IMR-90 (cell line): Measurements from ENCODE around the gene APP. TPM values are rescaled to one million over a fixed set of nuclear protein-coding genes. Genes with fewer than 3 reads are reported as not detected.

Source experiments
- ATAC-seq: fragments of 200-7000 bp; cut with Tn5 transposase; 2 replicates; pipeline ENCODE4 v1.9.1; 2020; ENCODE audit warnings: low read depth, mild to moderate bottlenecking, moderate library complexity
- BruUV-seq: library from RNA; stranded (reverse); fragments of 400-500 nt; replicated peaks from 2 replicates; lab custom pipeline; 2021; lab: Mats Ljungman, UMichigan
- CTCF ChIA-PET: fragments of 300-600 bp; formaldehyde crosslinking; extraction: SDS; loops from one replicate; lab custom pipeline; 2021; ENCODE audit warnings: antibody characterized with exemption; lab: Yijun Ruan, JAX
- POLR2A ChIA-PET: fragments of 300-600 bp; sonication (Branson Sonifier 250); formaldehyde crosslinking; loops from one replicate; lab custom pipeline; 2022; ENCODE audit warnings: antibody characterized with exemption; ENCODE audit not compliant: unreplicated experiment; lab: Charles Lee
- DNase-seq: peaks from one replicate; pipeline ENCODE4 v3.0.0; 2013
- H2AFZ ChIP-seq: replicated peaks from 2 replicates; pipeline ENCODE3; 2013; ENCODE audit warnings: low read length, mild to moderate bottlenecking; ENCODE audit not compliant: poor library complexity
- H2AK5ac ChIP-seq: 2 replicates; pipeline ENCODE4 v1.6.1; 2013; ENCODE audit warnings: low read depth, low read length, inconsistent platforms
- H2AK9ac ChIP-seq: replicated peaks from 2 replicates; pipeline ENCODE3; 2013; ENCODE audit warnings: mild to moderate bottlenecking, low read depth, low read length, moderate library complexity; ENCODE audit not compliant: poor library complexity
- H2BK120ac ChIP-seq: 2 replicates; pipeline ENCODE4 v1.6.1; 2013; ENCODE audit warnings: low read depth, low read length, inconsistent platforms
- H2BK15ac ChIP-seq: 3 replicates; pipeline ENCODE4 v1.6.1; 2013; ENCODE audit warnings: low read depth, low read length, inconsistent platforms
- H2BK20ac ChIP-seq: 2 replicates; pipeline ENCODE4 v1.6.1; 2013; ENCODE audit warnings: low read depth, mild to moderate bottlenecking, inconsistent platforms, low read length, moderate library complexity
- H2BK5ac ChIP-seq: 2 replicates; pipeline ENCODE4 v1.6.1; 2013; ENCODE audit warnings: mild to moderate bottlenecking, low read depth, low read length, inconsistent platforms; ENCODE audit not compliant: poor library complexity, severe bottlenecking
- H3K14ac ChIP-seq: replicated peaks from 2 replicates; pipeline ENCODE4 v1.6.1; 2013; ENCODE audit warnings: low read depth, low read length, inconsistent platforms
- H3K18ac ChIP-seq: 2 replicates; pipeline ENCODE4 v1.6.1; 2013; ENCODE audit warnings: low read depth, low read length, control low read depth
- H3K23ac ChIP-seq: 2 replicates; pipeline ENCODE4 v1.6.1; 2013; ENCODE audit warnings: low read depth, low read length, inconsistent platforms
- H3K27ac ChIP-seq: 2 replicates; pipeline ENCODE4 v1.5.1; 2013; ENCODE audit warnings: mild to moderate bottlenecking, control low read depth, low read length; ENCODE audit not compliant: insufficient read depth
- H3K27me3 ChIP-seq: 2 replicates; pipeline ENCODE4 v1.6.1; 2013; ENCODE audit warnings: low read length; ENCODE audit not compliant: control insufficient read depth, insufficient read depth
- H3K36me3 ChIP-seq: 2 replicates; pipeline ENCODE4 v1.6.1; 2013; ENCODE audit warnings: low read length, mixed read lengths; ENCODE audit not compliant: control insufficient read depth, insufficient read depth
- H3K4ac ChIP-seq: 2 replicates; pipeline ENCODE4 v1.6.1; 2013; ENCODE audit warnings: low read depth, low read length, inconsistent platforms
- H3K4me1 ChIP-seq: 2 replicates; pipeline ENCODE4 v1.6.1; 2013; ENCODE audit warnings: low read length, mixed read lengths; ENCODE audit not compliant: control insufficient read depth, insufficient read depth
- H3K4me2 ChIP-seq: 2 replicates; pipeline ENCODE4 v1.6.1; 2013; ENCODE audit warnings: low read depth, mild to moderate bottlenecking, control low read depth, low read length, moderate library complexity
- H3K4me3 ChIP-seq: 2 replicates; pipeline ENCODE4 v1.5.1; 2013; ENCODE audit warnings: low read depth, mild to moderate bottlenecking, control low read depth, low read length, moderate library complexity; ENCODE audit not compliant: insufficient read depth
- H3K56ac ChIP-seq: 2 replicates; pipeline ENCODE4 v1.6.1; 2013; ENCODE audit warnings: low read length, inconsistent platforms; ENCODE audit not compliant: insufficient read depth; ENCODE audit errors: extremely low read depth
- H3K79me1 ChIP-seq, 2 experiments: 2 replicates each; pipeline ENCODE4 v1.6.1; 2013; ENCODE audit warnings: low read length in 2 of 2, inconsistent platforms in 1 of 2, low read depth in 1 of 2
- H3K9ac ChIP-seq: 2 replicates; pipeline ENCODE4 v1.6.1; 2013; ENCODE audit warnings: low read depth, low read length, control low read depth
- H3K9me1 ChIP-seq: 2 replicates; pipeline ENCODE4 v1.6.1; 2013; ENCODE audit warnings: low read length, inconsistent platforms; ENCODE audit not compliant: insufficient read depth
- H3K9me3 ChIP-seq: 2 replicates; pipeline ENCODE4 v1.6.1; 2013; ENCODE audit warnings: low read length; ENCODE audit not compliant: control insufficient read depth, insufficient read depth
- H4K20me1 ChIP-seq: 2 replicates; pipeline ENCODE4 v1.6.1; 2013; ENCODE audit warnings: low read length, inconsistent platforms; ENCODE audit not compliant: insufficient read depth
- H4K5ac ChIP-seq: 2 replicates; pipeline ENCODE4 v1.6.1; 2013; ENCODE audit warnings: mild to moderate bottlenecking, low read depth, low read length, control low read depth
- H4K8ac ChIP-seq, 2 experiments: 2 replicates each; pipeline ENCODE4 v1.6.1; 2013; ENCODE audit warnings: low read depth in 2 of 2, low read length in 2 of 2, control low read depth in 1 of 2, inconsistent platforms in 1 of 2
- H4K91ac ChIP-seq: 2 replicates; pipeline ENCODE4 v1.6.1; 2013; ENCODE audit warnings: low read depth, low read length, inconsistent platforms; ENCODE audit not compliant: insufficient read depth
- BHLHE40 ChIP-seq: fragments of 150-350 bp; IDR thresholded peaks from 2 replicates; pipeline ENCODE4 v1.6.1; 2016; ENCODE audit warnings: mild to moderate bottlenecking, low read depth, low read length
- POLR2A ChIP-seq: IDR thresholded peaks from 2 replicates; pipeline ENCODE4 v1.6.1; 2012; ENCODE audit warnings: mild to moderate bottlenecking, low read depth, low read length
- RAD21 ChIP-seq: IDR thresholded peaks from 2 replicates; pipeline ENCODE4 v1.6.1; 2012; ENCODE audit warnings: low read length, improper control_type of control experiment
- USF2 ChIP-seq: fragments of 150-350 bp; IDR thresholded peaks from 2 replicates; pipeline ENCODE4 v1.6.1; 2017; ENCODE audit warnings: mild to moderate bottlenecking, antibody characterized with exemption, low read length, low read depth
- WGBS, 2 experiments: methylation state at CpG; one replicate each; pipeline versions ENCODE4 v1.1.5 to v1.1.7; 2013; ENCODE audit warnings: missing lambda C conversion rate in 2 of 2; ENCODE audit not compliant: insufficient read length in 1 of 2; ENCODE audit errors: extremely low coverage in 2 of 2; 5-methylcytosine and 5-hydroxymethylcytosine counted together
- dilution Hi-C: fragments of 300-500 bp; cut with HindIII; formaldehyde crosslinking; loops from one replicate; pipeline ENCODE4 v1.14.3; 2018; ENCODE audit warnings: low sequenced_read_pairs; ENCODE audit not compliant: unreplicated experiment
- in situ Hi-C: fragments of 300-500 bp; cut with MboI; formaldehyde crosslinking; loops from 3 replicates; pipeline ENCODE4 v1.14.3; 2019; ENCODE audit warnings: low sequenced_read_pairs, inconsistent platforms, mixed read lengths
- intact Hi-C: fragments of 100-400 bp; cut with micrococcal nuclease; formaldehyde crosslinking; loops from 2 replicates; pipeline ENCODE4 v1.10.0; 2022
- polyA plus RNA-seq, 3 experiments: library from polyadenylated mRNA; depleted of rRNA; stranded (reverse); fragments of >200 nt; gene quantifications; 2 replicates each; pipeline ENCODE4 v1.2.3, GENCODE V29; 2012; ENCODE audit warnings: low replicate concordance in 1 of 3
- total RNA-seq: library from RNA; depleted of rRNA; stranded (reverse); fragments of >200 nt; gene quantifications from 2 replicates; pipeline ENCODE4 v1.2.3, GENCODE V29; 2012

APP gene
- total and polyA plus RNA-seq, 2 of the 4 experiments (the other 2 are of a cell fraction) = 191 to 530 TPM

GRCh38 chr21:26146681-26147080, 23.9 kb downstream of the APP start:
- Histone ChIP-seq H2AFZ (no peak overlapping the region), H4K20me1 (peaks cover 20% of the 10 kb centered on the region), H3K18ac (no peak overlapping the region), H3K56ac (no peak overlapping the region), H3K4ac (no peak overlapping the region), H2BK15ac (no peak overlapping the region), H3K23ac (no peak overlapping the region), H3K4me1 (peaks cover 13% of the 10 kb centered on the region), H4K5ac (no peak overlapping the region), H3K36me3 (no peaks in the 10 kb centered on the region), H3K9ac (no peak overlapping the region), H3K14ac (no peak overlapping the region), H2BK20ac (no peak overlapping the region), H2AK9ac (no peak overlapping the region), H4K91ac (no peak overlapping the region), H3K27ac (no peak overlapping the region), H3K27me3 (no peaks in the 10 kb centered on the region), H3K4me2 (no peak overlapping the region), H3K79me1 (peaks cover 48 to 63% of the 10 kb centered on the region in 2 experiments), H2AK5ac (no peak overlapping the region), H3K4me3 (no peak overlapping the region), H2BK5ac (no peak overlapping the region), H3K9me3 (no peaks in the 10 kb centered on the region), H3K9me1 (peaks cover 22% of the 10 kb centered on the region), H4K8ac (no peak overlapping the region), H2BK120ac (no peak overlapping the region)
- ChIA-PET POLR2A (no interaction called here), CTCF (no interaction called here)
- in situ Hi-C loops (no loop called here), intact Hi-C loops (no loop called here), dilution Hi-C loops (no loop called here)
- BruUV-seq = no TSS peak
- TF ChIP-seq RAD21 = no peak
- TF ChIP-seq USF2 = no peak
- TF ChIP-seq BHLHE40 = no peak
- no peak for TF ChIP-seq POLR2A
- ATAC-seq (no peak), DNase-seq (no peak)
- WGBS, 2 experiments = no CpG with 5 or more reads among the region's 1 CpG
